Body of pancreas (tissue), 4 donors: Measurements from ENCODE around the gene MADCAM1.

Source experiments
- CTCF ChIP-seq, 7 experiments: fragments of 450-650 bp in 4 of 7; fragments of 200-600 bp in 3 of 7; sonication (generic) in 3 of 7; IDR thresholded peaks; one replicate each; pipeline ENCODE4 v1.5.1; 2016 to 2019; ENCODE audit warnings: antibody characterized with exemption in 7 of 7
- POLR2A ChIP-seq, 3 donors: fragments of 450-650 bp; IDR thresholded peaks; one replicate each; pipeline ENCODE4 v1.6.1; 2016; ENCODE audit warnings: antibody characterized with exemption in 3 of 3, mild to moderate bottlenecking in 2 of 3

GRCh38 chr19:475360-475759 lies 20.9 kb upstream of the MADCAM1 start:
- no peak for TF ChIP-seq POLR2A (IDR thresholded peaks at IDR 0.05)
- TF ChIP-seq CTCF (IDR thresholded peaks at IDR 0.05): no peak
